Upper lobe of left lung (tissue), 6 donors: ENCODE results near the gene LTBP1. TPM values are rescaled to one million over a fixed set of nuclear protein-coding genes. Genes with fewer than 3 reads are reported as not detected.

Experiments used
- ATAC-seq, 2 donors: fragments of 200-7000 bp; cut with Tn5 transposase; one replicate each; pipeline ENCODE4 v1.9.1; 2022; ENCODE audit warnings: mild to moderate bottlenecking in 2 of 2, moderate library complexity in 2 of 2; ENCODE audit not compliant: low FRiP score in 2 of 2
- DNase-seq, 2 donors: peaks; one replicate each; pipeline ENCODE4 v3.0.0-alpha.2; 2019 to 2020
- H3K27ac ChIP-seq, 4 donors: fragments of 200-600 bp; sonication (generic); one replicate each; pipeline ENCODE4 v1.5.1; 2016 to 2019
- H3K27me3 ChIP-seq, 4 donors: fragments of 200-600 bp; sonication (generic); one replicate each; pipeline ENCODE4 v1.5.1; 2017 to 2019
- H3K36me3 ChIP-seq, 4 donors: fragments of 200-600 bp; sonication (generic); one replicate each; pipeline ENCODE4 v1.5.1; 2016 to 2019
- H3K4me1 ChIP-seq, 4 donors: fragments of 200-600 bp; sonication (generic); one replicate each; pipeline ENCODE4 v1.5.1; 2018 to 2019
- H3K4me3 ChIP-seq, 4 donors: fragments of 200-600 bp; sonication (generic); one replicate each; pipeline ENCODE4 v1.5.1; 2017 to 2019; ENCODE audit warnings: mild to moderate bottlenecking in 2 of 4, moderate library complexity in 1 of 4
- H3K9me3 ChIP-seq, 4 donors: fragments of 200-600 bp; sonication (generic); one replicate each; pipeline ENCODE4 v1.5.1; 2018 to 2019
- CTCF ChIP-seq, 6 experiments: fragments of 450-650 bp in 4 of 6; fragments of 200-600 bp in 2 of 6; sonication (generic) in 2 of 6; IDR thresholded peaks; one replicate each; pipeline ENCODE4 v1.5.1; 2016 to 2019; ENCODE audit warnings: antibody characterized with exemption in 6 of 6
- EP300 ChIP-seq, 4 donors: sonication (generic); formaldehyde crosslinking; IDR thresholded peaks; one replicate each; pipeline ENCODE4 v1.5.1; 2017; ENCODE audit warnings: antibody characterized with exemption in 4 of 4, control low read depth in 2 of 4
- POLR2A ChIP-seq, 4 donors: fragments of 450-650 bp; IDR thresholded peaks; one replicate each; pipeline ENCODE4 v1.5.1; 2016 to 2017; ENCODE audit warnings: antibody characterized with exemption in 4 of 4, mild to moderate bottlenecking in 2 of 4
- POLR2AphosphoS5 ChIP-seq, 2 donors: sonication (generic); formaldehyde crosslinking; IDR thresholded peaks; one replicate each; pipeline ENCODE4 v1.5.1; 2017; ENCODE audit warnings: antibody characterized with exemption in 2 of 2
- WGBS, 2 donors: methylation state at CpG; one replicate each; pipeline ENCODE4 v1.1.5; 2017 to 2018; 5-methylcytosine and 5-hydroxymethylcytosine counted together
- total RNA-seq, 6 donors: library from RNA; depleted of rRNA in 4 of 6; stranded (reverse); fragments of >200 nt in 4 of 6; gene quantifications; one replicate each; pipeline versions ENCODE4 v1.1.0 to v1.2.1, GENCODE V29; 2016 to 2021
- donor health status: DM: no; HTN: no; CAD: no; lungs with moderate emphysema.
- donor health status: DM: no; HTN: yes; CAD: no; lungs with severe emphysema.

Gene LTBP1
- total RNA-seq, 6 donors from 2014 or later, result 11.5 to 45.0 (median 27.1) TPM

- no peak for ATAC-seq
- Histone ChIP-seq H3K9me3 (no peaks in the 10 kb centered on the region), H3K4me1 (no peaks in the 10 kb centered on the region), H3K27ac (no peak overlapping the region), H3K4me3 (no peak overlapping the region), H3K36me3 (no peaks in the 10 kb centered on the region), H3K27me3 (no peaks in the 10 kb centered on the region)
- 83 to 84% methylated on average over 2 of the region's 2 CpGs for WGBS, 2 donors
- DNase-seq, result no peak
- TF ChIP-seq POLR2AphosphoS5 (IDR thresholded peaks at IDR 0.05), result no peak
- TF ChIP-seq EP300 (IDR thresholded peaks at IDR 0.05), result no peak
- TF ChIP-seq CTCF (IDR thresholded peaks at IDR 0.05), result no peak
- no peak for TF ChIP-seq POLR2A (IDR thresholded peaks at IDR 0.05)
Measured at GRCh38 chr2:32931519-32931918, 15.2 kb upstream of the LTBP1 start.

- 79 to 80% methylated on average over 12 of the region's 12 CpGs for WGBS, 2 donors
- ATAC-seq, result no peak
Measured at GRCh38 chr2:32931945-32932709, 14.6 kb upstream of the LTBP1 start.

GRCh38 chr2:32932825-32933755 is 13.7 kb upstream of the LTBP1 start:
- TF ChIP-seq POLR2A (IDR thresholded peaks at IDR 0.05) (no peak), POLR2AphosphoS5 (IDR thresholded peaks at IDR 0.05) (no peak), CTCF (IDR thresholded peaks at IDR 0.05) (no peak), EP300 (IDR thresholded peaks at IDR 0.05) (no peak)
- 87 to 91% methylated on average over 11 of the region's 11 CpGs for WGBS, 2 donors
- no peaks in the 10 kb centered on the region for H3K4me1 ChIP-seq

More at GRCh38 chr2:32931945-32932709, 14.6 kb upstream of the LTBP1 start:
- H3K27me3 ChIP-seq, result no peaks in the 10 kb centered on the region
- H3K4me1 ChIP-seq, result no peaks in the 10 kb centered on the region
- H3K9me3 ChIP-seq, result no peaks in the 10 kb centered on the region
- H3K36me3 ChIP-seq, result no peaks in the 10 kb centered on the region
- TF ChIP-seq CTCF (IDR thresholded peaks at IDR 0.05), result no peak
- TF ChIP-seq POLR2AphosphoS5 (IDR thresholded peaks at IDR 0.05), result no peak
- TF ChIP-seq EP300 (IDR thresholded peaks at IDR 0.05), result no peak
- TF ChIP-seq POLR2A (IDR thresholded peaks at IDR 0.05), result no peak
- no peak overlapping the region for H3K4me3 ChIP-seq
- no peak overlapping the region for H3K27ac ChIP-seq
- no peak for DNase-seq

GRCh38 chr2:32933756-32934095 is 13.0 kb upstream of the LTBP1 start:
- ATAC-seq, result no peak
- WGBS, 2 donors, result 92 to 94% methylated on average over 5 of the region's 5 CpGs
- no peaks in the 10 kb centered on the region for H3K36me3 ChIP-seq
- TF ChIP-seq POLR2AphosphoS5 (IDR thresholded peaks at IDR 0.05), result no peak
- no peak for TF ChIP-seq POLR2A (IDR thresholded peaks at IDR 0.05)
- TF ChIP-seq EP300 (IDR thresholded peaks at IDR 0.05), result no peak
- TF ChIP-seq CTCF (IDR thresholded peaks at IDR 0.05), result no peak
- no peaks in the 10 kb centered on the region for H3K4me1 ChIP-seq
- no peak overlapping the region for H3K27ac ChIP-seq
- no peaks in the 10 kb centered on the region for H3K27me3 ChIP-seq
- no peak for DNase-seq
- H3K4me3 ChIP-seq, result no peak overlapping the region
- H3K9me3 ChIP-seq, result no peaks in the 10 kb centered on the region

More at GRCh38 chr2:32932825-32933755, 13.7 kb upstream of the LTBP1 start:
- no peak for DNase-seq
- no peaks in the 10 kb centered on the region for H3K36me3 ChIP-seq
- H3K27me3 ChIP-seq, result no peaks in the 10 kb centered on the region
- ATAC-seq, result no peak
- H3K9me3 ChIP-seq, result no peaks in the 10 kb centered on the region
- H3K27ac ChIP-seq, result no peak overlapping the region
- no peak overlapping the region for H3K4me3 ChIP-seq
